Fibroblast of villous mesenchyme (primary cell): ENCODE measurements around the gene CEP350. TPM values are rescaled to one million over a fixed set of nuclear protein-coding genes. Genes with fewer than 3 reads are reported as not detected.

Experiments
- DNase-seq: peaks from one replicate; pipeline ENCODE4 v3.0.0-alpha.2; 2010; ENCODE audit warnings: low read depth
- H3K4me3 ChIP-seq: 2 replicates; pipeline ENCODE4 v1.5.1; 2011; ENCODE audit warnings: low read depth, mild to moderate bottlenecking, low read length
- total RNA-seq: library from RNA; depleted of rRNA; stranded (reverse); fragments of >200 nt; gene quantifications from 2 replicates; pipeline ENCODE4 v1.2.3, GENCODE V29; 2012
- TF ChIP-seq, protein P1 (sequence below): IDR thresholded peaks from 2 replicates; pipeline ENCODE4 v1.5.1; 2012; ENCODE audit warnings: low read depth, mild to moderate bottlenecking, low read length; ENCODE audit not compliant: insufficient read depth

The CEP350 gene
- total RNA-seq, 1 donor = 72.1 TPM

- H3K4me3 ChIP-seq = no peak overlapping the region
- TF ChIP-seq, protein P1, sequence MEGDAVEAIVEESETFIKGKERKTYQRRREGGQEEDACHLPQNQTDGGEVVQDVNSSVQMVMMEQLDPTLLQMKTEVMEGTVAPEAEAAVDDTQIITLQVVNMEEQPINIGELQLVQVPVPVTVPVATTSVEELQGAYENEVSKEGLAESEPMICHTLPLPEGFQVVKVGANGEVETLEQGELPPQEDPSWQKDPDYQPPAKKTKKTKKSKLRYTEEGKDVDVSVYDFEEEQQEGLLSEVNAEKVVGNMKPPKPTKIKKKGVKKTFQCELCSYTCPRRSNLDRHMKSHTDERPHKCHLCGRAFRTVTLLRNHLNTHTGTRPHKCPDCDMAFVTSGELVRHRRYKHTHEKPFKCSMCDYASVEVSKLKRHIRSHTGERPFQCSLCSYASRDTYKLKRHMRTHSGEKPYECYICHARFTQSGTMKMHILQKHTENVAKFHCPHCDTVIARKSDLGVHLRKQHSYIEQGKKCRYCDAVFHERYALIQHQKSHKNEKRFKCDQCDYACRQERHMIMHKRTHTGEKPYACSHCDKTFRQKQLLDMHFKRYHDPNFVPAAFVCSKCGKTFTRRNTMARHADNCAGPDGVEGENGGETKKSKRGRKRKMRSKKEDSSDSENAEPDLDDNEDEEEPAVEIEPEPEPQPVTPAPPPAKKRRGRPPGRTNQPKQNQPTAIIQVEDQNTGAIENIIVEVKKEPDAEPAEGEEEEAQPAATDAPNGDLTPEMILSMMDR = no peak
- DNase-seq = no peak
Measured at GRCh38 chr1:179921981-179922872, 32.4 kb upstream of the CEP350 start.

DNA sequence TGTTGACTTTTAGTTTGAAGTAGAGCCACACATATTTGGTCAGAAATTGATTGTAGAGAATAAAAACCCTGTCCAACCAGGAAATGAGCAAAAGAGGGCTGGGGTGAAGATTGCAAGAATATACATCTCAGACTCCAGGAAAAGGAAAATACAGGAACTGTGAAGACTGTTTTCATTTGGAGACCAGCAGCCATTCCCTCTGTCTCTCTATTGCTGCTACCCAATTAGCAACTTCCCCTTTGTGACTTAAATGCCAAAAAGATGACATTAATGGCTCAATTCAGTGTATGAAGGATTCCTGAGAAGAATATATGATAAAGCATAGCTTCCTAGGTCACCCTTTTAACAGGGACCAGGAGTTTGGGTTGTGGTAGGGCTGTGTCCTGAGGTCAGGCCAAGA, 31.6 kb upstream of the CEP350 start:
- no peak for DNase-seq
- no peak overlapping the region for H3K4me3 ChIP-seq
- TF ChIP-seq, protein P1 = no peak

- no peak for DNase-seq
- TF ChIP-seq, protein P1 = no peak
Measured at GRCh38 chr1:179924268-179924667, 30.3 kb upstream of the CEP350 start.

DNA sequence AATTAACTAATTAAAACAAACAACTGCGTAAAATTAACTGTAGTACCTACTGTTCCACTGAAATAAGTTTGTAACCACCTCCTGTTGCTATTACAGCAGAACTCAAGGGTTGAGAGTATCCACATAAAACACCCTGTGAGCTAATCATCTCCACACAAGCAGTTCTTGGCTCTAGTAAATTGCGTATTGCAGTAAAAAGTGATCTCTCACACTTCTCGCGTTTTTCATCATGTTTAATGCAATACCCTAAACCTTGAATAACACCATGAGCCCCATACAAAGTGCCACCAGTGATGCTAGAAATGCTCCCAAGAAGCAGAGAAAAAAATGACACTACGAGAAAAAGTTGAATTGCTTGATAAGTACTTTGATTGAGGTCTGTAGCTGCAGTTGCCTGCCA, 29.3 kb upstream of the CEP350 start:
- no peak for DNase-seq
- TF ChIP-seq, protein P1 = no peak
- H3K4me3 ChIP-seq = no peak overlapping the region

More at GRCh38 chr1:179924268-179924667, 30.3 kb upstream of the CEP350 start:
- H3K4me3 ChIP-seq = no peak overlapping the region

- TF ChIP-seq, protein P1 = no peak
- no peak overlapping the region for H3K4me3 ChIP-seq
- peak; percentile 90 for DNase-seq
Measured at GRCh38 chr1:179925922-179926849, 28.4 kb upstream of the CEP350 start.

GRCh38 chr1:179926850-179927205, 27.8 kb upstream of the CEP350 start:
- TF ChIP-seq, protein P1 = no peak
- H3K4me3 ChIP-seq = no peak overlapping the region
- DNase-seq = no peak
